Adrenal gland (tissue), 12 donors: ENCODE results near the gene CCNQ. TPM values are rescaled to one million over a fixed set of nuclear protein-coding genes. Genes with fewer than 3 reads are reported as not detected.
A peak's percentile ranks its signal among the peaks of the same experiment; 100 is the strongest.

Experiments used
- DNase-seq, 7 donors: peaks; one replicate each; pipeline ENCODE4 v3.0.0-alpha.2; 2019 to 2020
- H3K27ac ChIP-seq, 5 donors: fragments of 200-600 bp; sonication (generic) in 4 of 5; 1 replicate in 3 of 5; 2 replicates in 2 of 5; pipeline versions ENCODE4 v1.5.1 to v1.8.0; 2016 to 2020; ENCODE audit warnings: mild to moderate bottlenecking in 1 of 5
- H3K27me3 ChIP-seq: fragments of 200-600 bp; 2 replicates; pipeline ENCODE4 v1.8.0; 2021
- H3K36me3 ChIP-seq, 2 donors: fragments of 200-600 bp; replicated peaks in 1 of 2; 1 replicate in 1 of 2; 2 replicates in 1 of 2; pipeline versions ENCODE4 v1.5.1 to v1.8.0; 2018 to 2022
- H3K4me1 ChIP-seq, 2 donors: fragments of 200-600 bp; replicated peaks in 1 of 2; 1 replicate in 1 of 2; 2 replicates in 1 of 2; pipeline versions ENCODE4 v1.5.1 to v1.8.0; 2018 to 2021
- H3K4me3 ChIP-seq, 4 donors: fragments of 200-600 bp; sonication (generic) in 3 of 4; one replicate each; pipeline ENCODE4 v1.5.1; 2016 to 2018
- H3K9me3 ChIP-seq, 3 donors: fragments of 200-600 bp; sonication (generic) in 1 of 3; replicated peaks in 1 of 3; 1 replicate in 2 of 3; 2 replicates in 1 of 3; pipeline versions ENCODE4 v1.5.1 to v1.8.0; 2016 to 2021
- POLR2A ChIP-seq, 2 donors: fragments of 450-650 bp; IDR thresholded peaks; one replicate each; pipeline ENCODE4 v1.6.1; 2017; ENCODE audit warnings: antibody characterized with exemption in 2 of 2, mild to moderate bottlenecking in 2 of 2, moderate library complexity in 1 of 2
- WGBS, 4 donors: extraction: QIAGEN DNeasy Blood & Tissue Kit in 2 of 4; methylation state at CpG; one replicate each; pipeline versions ENCODE4 v1.1.5 to v1.1.7; 2013 to 2017; 5-methylcytosine and 5-hydroxymethylcytosine counted together
- intact Hi-C, 2 donors: fragments of 100-400 bp; cut with DNase I; formaldehyde crosslinking; loops; one replicate each; pipeline versions ENCODE4 v1.14.1 to v1.15.0; 2022 to 2023
- polyA plus RNA-seq, 3 donors: library from polyadenylated mRNA; stranded (reverse); fragments of 200-250 nt in 2 of 3; fragments of 350-450 nt in 1 of 3; fragmentation: Illumina TruSeq in 1 of 3; extraction: RNeasy Lipid Tissue Mini Kit (QIAGEN cat#74804) in 1 of 3; gene quantifications; one replicate each; pipeline ENCODE4 v1.2.3, GENCODE V29; 2013 to 2014
- total RNA-seq, 9 donors: library from RNA; depleted of rRNA in 4 of 9; stranded (reverse); fragments of >200 nt in 4 of 9; fragments of 120-200 nt in 1 of 9; fragmentation: NEBNext Ultra II Directional in 1 of 9; extraction: Animal tissue kit (Norgen Biotek cat#: 25700) in 1 of 9; gene quantifications; one replicate each; pipeline versions ENCODE4 v1.1.0 to v1.2.4, GENCODE V29; 2013 to 2023
- TF ChIP-seq, protein P1 (sequence below), 6 experiments: fragments of 450-650 bp in 4 of 6; fragments of 200-600 bp in 2 of 6; sonication (generic) in 1 of 6; IDR thresholded peaks; 1 replicate in 5 of 6; 2 replicates in 1 of 6; pipeline versions ENCODE4 v1.5.1 to v1.8.0; 2016 to 2021; ENCODE audit warnings: antibody characterized with exemption in 6 of 6, mild to moderate bottlenecking in 2 of 6, moderate library complexity in 1 of 6
- donor health status: healthy with polysubstance abuse.
- donor health status: Bipolar disorder and iron deficiency.
- donor health status: DM: yes; HTN: yes; CAD: no.
- donor health status: DM: no; HTN: no; CAD: no.
- donor health status: DM: no; HTN: no; CAD: no.
- donor health status: DM: yes; HTN: yes; CAD: no.

CCNQ gene
- total and polyA plus RNA-seq, 12 donors, result 13.2 to 48.5 (median 24.2) TPM

- 22 to 83% (median 40%) methylated on average over 4 to 17 of the region's 17 CpGs for WGBS, 4 donors
- H3K27me3 ChIP-seq, result peaks cover 10% of the 10 kb centered on the region
- no peak overlapping the region for H3K27ac ChIP-seq
- H3K36me3 ChIP-seq, result no peaks in the 10 kb centered on the region
- TF ChIP-seq POLR2A (IDR thresholded peaks at IDR 0.05), result no peak
- TF ChIP-seq, protein P1, sequence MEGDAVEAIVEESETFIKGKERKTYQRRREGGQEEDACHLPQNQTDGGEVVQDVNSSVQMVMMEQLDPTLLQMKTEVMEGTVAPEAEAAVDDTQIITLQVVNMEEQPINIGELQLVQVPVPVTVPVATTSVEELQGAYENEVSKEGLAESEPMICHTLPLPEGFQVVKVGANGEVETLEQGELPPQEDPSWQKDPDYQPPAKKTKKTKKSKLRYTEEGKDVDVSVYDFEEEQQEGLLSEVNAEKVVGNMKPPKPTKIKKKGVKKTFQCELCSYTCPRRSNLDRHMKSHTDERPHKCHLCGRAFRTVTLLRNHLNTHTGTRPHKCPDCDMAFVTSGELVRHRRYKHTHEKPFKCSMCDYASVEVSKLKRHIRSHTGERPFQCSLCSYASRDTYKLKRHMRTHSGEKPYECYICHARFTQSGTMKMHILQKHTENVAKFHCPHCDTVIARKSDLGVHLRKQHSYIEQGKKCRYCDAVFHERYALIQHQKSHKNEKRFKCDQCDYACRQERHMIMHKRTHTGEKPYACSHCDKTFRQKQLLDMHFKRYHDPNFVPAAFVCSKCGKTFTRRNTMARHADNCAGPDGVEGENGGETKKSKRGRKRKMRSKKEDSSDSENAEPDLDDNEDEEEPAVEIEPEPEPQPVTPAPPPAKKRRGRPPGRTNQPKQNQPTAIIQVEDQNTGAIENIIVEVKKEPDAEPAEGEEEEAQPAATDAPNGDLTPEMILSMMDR (IDR thresholded peaks at IDR 0.05), result peak; percentile 42 to 72 (median 62)
- peak; percentile 70 to 88 (median 78) for DNase-seq
- no peak overlapping the region for H3K4me3 ChIP-seq
- H3K9me3 ChIP-seq, result no peaks in the 10 kb centered on the region
- no peaks in the 10 kb centered on the region for H3K4me1 ChIP-seq
- intact Hi-C loops, result loop anchor here (5.0 to 10.0 kb wide), 2 partner anchors 90 to 118 kb away; partner anchors contain the start of genes DUSP9 (in 1 of the 2) and PNCK (in 1 of the 2)
Measured at GRCh38 chrX:153554519-153555167, 44.3 kb downstream of the CCNQ start.

DNA sequence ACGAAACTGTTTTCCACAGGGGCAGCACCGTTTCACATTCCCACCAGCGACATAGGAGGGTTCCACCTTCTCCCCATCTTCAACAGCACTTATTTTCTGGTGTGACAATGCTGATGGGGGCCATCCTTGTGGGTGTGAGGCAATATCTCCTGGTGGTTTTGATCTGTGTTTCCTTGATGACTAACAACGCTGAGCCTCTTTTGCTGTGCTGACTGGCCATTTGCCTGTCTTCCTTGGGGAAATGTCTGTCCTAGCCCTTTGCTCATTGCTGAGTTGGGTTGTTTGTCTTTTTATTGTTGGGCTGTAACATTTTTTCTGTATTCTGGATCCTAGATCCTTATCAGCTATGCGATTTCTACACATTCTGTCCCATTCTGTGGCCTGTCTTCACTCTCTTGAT is 47.8 kb downstream of the CCNQ start:
- TF ChIP-seq, protein P1 (IDR thresholded peaks at IDR 0.05), result no peak
- no peak for TF ChIP-seq POLR2A (IDR thresholded peaks at IDR 0.05)
- Histone ChIP-seq H3K36me3 (no peaks in the 10 kb centered on the region), H3K9me3 (no peaks in the 10 kb centered on the region), H3K4me1 (no peaks in the 10 kb centered on the region), H3K27ac (no peak overlapping the region), H3K27me3 (peaks cover under 1% of the 10 kb centered on the region), H3K4me3 (no peak overlapping the region)
- WGBS, 4 donors, result 76 to 94% (median 83%) methylated on average over 5 of the region's 5 CpGs
- DNase-seq, result no peak
- intact Hi-C loops, result loop anchor here (5.0 to 10.0 kb wide), 2 partner anchors 94 to 121 kb away; partner anchors contain the start of genes DUSP9 (in 1 of the 2) and PNCK (in 1 of the 2)

GRCh38 chrX:153549807-153550206 is 49.1 kb downstream of the CCNQ start:
- no peaks in the 10 kb centered on the region for H3K4me1 ChIP-seq
- intact Hi-C loops, result loop anchor here (5.0 to 10.0 kb wide), 2 partner anchors 95 to 122 kb away; partner anchors contain the start of genes DUSP9 (in 1 of the 2) and PNCK (in 1 of the 2)
- H3K27ac ChIP-seq, result no peak overlapping the region
- WGBS, 4 donors, result 87% methylated on average over 16 of the region's 16 CpGs; no CpG with 5 or more reads in 2 of the 4 donors
- H3K9me3 ChIP-seq, result no peaks in the 10 kb centered on the region
- peaks cover 7% of the 10 kb centered on the region for H3K27me3 ChIP-seq
- DNase-seq, result no peak
- no peaks in the 10 kb centered on the region for H3K36me3 ChIP-seq
- no peak overlapping the region for H3K4me3 ChIP-seq
- TF ChIP-seq POLR2A (IDR thresholded peaks at IDR 0.05), result no peak
- TF ChIP-seq, protein P1 (IDR thresholded peaks at IDR 0.05), result no peak

DNA sequence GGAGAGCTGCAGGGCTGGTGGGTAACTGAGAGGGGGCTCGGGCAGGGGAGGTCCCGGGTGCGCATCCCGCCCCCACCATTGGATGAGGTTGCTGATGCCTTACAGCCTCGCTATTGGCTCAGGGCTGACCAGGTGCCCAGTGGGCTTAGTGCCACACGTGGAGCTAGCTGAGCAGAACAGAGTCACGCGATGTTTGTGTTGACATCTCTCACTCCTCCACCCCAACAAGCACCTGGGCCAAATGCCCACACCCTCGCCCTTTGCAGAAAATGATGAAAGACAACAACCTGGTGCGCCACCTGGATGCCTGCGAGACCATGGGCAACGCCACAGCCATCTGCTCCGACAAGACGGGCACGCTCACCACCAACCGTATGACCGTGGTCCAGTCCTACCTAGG is 49.7 kb downstream of the CCNQ start:
- Histone ChIP-seq H3K36me3 (no peaks in the 10 kb centered on the region), H3K9me3 (no peaks in the 10 kb centered on the region), H3K27ac (no peak overlapping the region), H3K4me3 (no peak overlapping the region), H3K4me1 (no peaks in the 10 kb centered on the region), H3K27me3 (peaks cover 7% of the 10 kb centered on the region)
- 88 to 100% (median 92%) methylated on average over 5 to 17 of the region's 17 CpGs for WGBS, 4 donors
- DNase-seq, result no peak
- TF ChIP-seq, protein P1 (IDR thresholded peaks at IDR 0.05), result no peak
- TF ChIP-seq POLR2A (IDR thresholded peaks at IDR 0.05), result no peak
- intact Hi-C loops, result no loop called here
